GM06990 (cell line): Measurements from ENCODE around the gene PGGHG.
A peak's percentile ranks its signal among the peaks of the same experiment; 100 is the strongest.
"Not testable (repeated sequence)": the region's sequence is repeated elsewhere in the genome, so short reads cannot be mapped to it uniquely, and the experiment has no call there.

Source experiments
- DNase-seq: peaks from one replicate; pipeline ENCODE4 v3.0.0-alpha.2; 2011; ENCODE audit not compliant: insufficient read length; ENCODE audit errors: extremely low read depth
- H3K27me3 ChIP-seq: replicated peaks from 2 replicates; pipeline ENCODE4 v1.6.0; 2011; ENCODE audit warnings: low read length; ENCODE audit not compliant: control insufficient read depth, insufficient read depth
- H3K36me3 ChIP-seq: 2 replicates; pipeline ENCODE4 v1.5.1; 2011; ENCODE audit warnings: low read length; ENCODE audit not compliant: control insufficient read depth, insufficient read depth
- H3K4me3 ChIP-seq: replicated peaks from 2 replicates; pipeline ENCODE4 v1.5.1; 2011; ENCODE audit warnings: low read depth, mild to moderate bottlenecking, control low read depth, low read length
- CTCF ChIP-seq: IDR thresholded peaks from 2 replicates; pipeline ENCODE4 v1.5.1; 2011; ENCODE audit warnings: low read length, control low read depth, mild to moderate bottlenecking, inconsistent platforms; ENCODE audit not compliant: insufficient read depth, poor library complexity, severe bottlenecking

PGGHG gene

GRCh38 chr11:324156-324555 is 35.2 kb downstream of the PGGHG start:
- Histone ChIP-seq H3K27me3 (no peaks in the 10 kb centered on the region), H3K36me3 (no peaks in the 10 kb centered on the region), H3K4me3 (no peak overlapping the region)
- no peak for TF ChIP-seq CTCF
- no peak for DNase-seq

GRCh38 chr11:324593-325517 is 35.9 kb downstream of the PGGHG start:
- not testable (repeated sequence) for H3K27me3 ChIP-seq, H3K4me3 ChIP-seq, H3K36me3 ChIP-seq, DNase-seq

GRCh38 chr11:325796-326591 is 37.1 kb downstream of the PGGHG start:
- H3K36me3 ChIP-seq, result no peaks in the 10 kb centered on the region
- no peak for TF ChIP-seq CTCF
- H3K27me3 ChIP-seq, result no peaks in the 10 kb centered on the region
- H3K4me3 ChIP-seq, result no peak overlapping the region
- DNase-seq, result no peak

- TF ChIP-seq CTCF, result no peak
- DNase-seq, result no peak
- H3K27me3 ChIP-seq, result no peaks in the 10 kb centered on the region
- no peaks in the 10 kb centered on the region for H3K36me3 ChIP-seq
- H3K4me3 ChIP-seq, result peak overlapping the region; percentile 6
Measured at GRCh38 chr11:326592-326841, 37.6 kb downstream of the PGGHG start.

GRCh38 chr11:326842-327580 is 38.1 kb downstream of the PGGHG start:
- Histone ChIP-seq H3K27me3 (no peaks in the 10 kb centered on the region), H3K4me3 (peak overlapping the region; percentile 10), H3K36me3 (no peaks in the 10 kb centered on the region)
- TF ChIP-seq CTCF, result no peak
- DNase-seq, result peak; percentile 87

GRCh38 chr11:327581-327923 is 38.6 kb downstream of the PGGHG start:
- Histone ChIP-seq H3K27me3 (no peaks in the 10 kb centered on the region), H3K4me3 (peak overlapping the region; percentile 10), H3K36me3 (no peaks in the 10 kb centered on the region)
- DNase-seq, result no peak
- no peak for TF ChIP-seq CTCF
